Right lobe of liver (tissue), 4 donors: ENCODE results near the gene STPG3.

Experiments
- POLR2A ChIP-seq: fragments of 450-650 bp; IDR thresholded peaks from one replicate; pipeline ENCODE4 v1.6.1; 2017; ENCODE audit warnings: antibody characterized with exemption, mild to moderate bottlenecking
- TF ChIP-seq, protein P1 (sequence below), 4 donors: fragments of 200-600 bp in 3 of 4; fragments of 450-650 bp in 1 of 4; IDR thresholded peaks; one replicate each; pipeline versions ENCODE4 v1.5.1 to v1.8.0; 2016 to 2022; ENCODE audit warnings: antibody characterized with exemption in 4 of 4, mild to moderate bottlenecking in 2 of 4
- donor health status: DM: no; HTN: no; CAD: no.
- donor health status: DM: no; HTN: no; CAD: no.
- donor health status: DM: no; HTN: yes; CAD: no.

DNA sequence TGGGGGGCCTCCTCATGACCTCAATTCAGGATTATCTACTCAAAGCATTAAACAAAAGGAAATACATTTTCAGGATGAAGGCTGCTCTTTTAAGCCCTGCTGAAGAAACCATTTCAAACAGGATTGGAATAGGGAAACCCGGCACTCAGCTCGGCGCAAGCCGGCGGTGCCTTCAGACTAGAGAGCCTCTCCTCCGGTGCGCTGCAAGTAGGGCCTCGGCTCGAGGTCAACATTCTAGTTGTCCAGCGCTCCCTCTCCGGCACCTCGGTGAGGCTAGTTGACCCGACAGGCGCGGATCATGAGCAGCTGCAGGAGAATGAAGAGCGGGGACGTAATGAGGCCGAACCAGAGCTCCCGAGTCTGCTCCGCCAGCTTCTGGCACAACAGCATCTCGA is 46.4 kb upstream of the STPG3 start:
- TF ChIP-seq, protein P1, sequence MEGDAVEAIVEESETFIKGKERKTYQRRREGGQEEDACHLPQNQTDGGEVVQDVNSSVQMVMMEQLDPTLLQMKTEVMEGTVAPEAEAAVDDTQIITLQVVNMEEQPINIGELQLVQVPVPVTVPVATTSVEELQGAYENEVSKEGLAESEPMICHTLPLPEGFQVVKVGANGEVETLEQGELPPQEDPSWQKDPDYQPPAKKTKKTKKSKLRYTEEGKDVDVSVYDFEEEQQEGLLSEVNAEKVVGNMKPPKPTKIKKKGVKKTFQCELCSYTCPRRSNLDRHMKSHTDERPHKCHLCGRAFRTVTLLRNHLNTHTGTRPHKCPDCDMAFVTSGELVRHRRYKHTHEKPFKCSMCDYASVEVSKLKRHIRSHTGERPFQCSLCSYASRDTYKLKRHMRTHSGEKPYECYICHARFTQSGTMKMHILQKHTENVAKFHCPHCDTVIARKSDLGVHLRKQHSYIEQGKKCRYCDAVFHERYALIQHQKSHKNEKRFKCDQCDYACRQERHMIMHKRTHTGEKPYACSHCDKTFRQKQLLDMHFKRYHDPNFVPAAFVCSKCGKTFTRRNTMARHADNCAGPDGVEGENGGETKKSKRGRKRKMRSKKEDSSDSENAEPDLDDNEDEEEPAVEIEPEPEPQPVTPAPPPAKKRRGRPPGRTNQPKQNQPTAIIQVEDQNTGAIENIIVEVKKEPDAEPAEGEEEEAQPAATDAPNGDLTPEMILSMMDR (IDR thresholded peaks at IDR 0.05): no peak
- no peak for TF ChIP-seq POLR2A
